Measurements from ENCODE around the gene ACOX2. TPM values are rescaled to one million over a fixed set of nuclear protein-coding genes. Genes with fewer than 3 reads are reported as not detected.

Gene ACOX2
- total RNA-seq, 1 experiment from 2014 or later: 12.8 TPM

- RAD21 ChIA-PET (ENCODE audit: low non-redundant PET in 1 of 2, low total read pairs in 2 of 2, uncharacterized antibody in 2 of 2, unreplicated experiment in 2 of 2): no interaction called here
Observed at GRCh38 chr3:58572634-58573230, 35.7 kb upstream of the ACOX2 start.

More at GRCh38 chr3:58572634-58573230, 35.7 kb upstream of the ACOX2 start:
- Histone ChIP-seq H4K20me1 (ENCODE audit: insufficient read depth) (no peaks in the 10 kb centered on the region), H3K79me2 (ENCODE audit: insufficient read depth, low read length) (no peaks in the 10 kb centered on the region), H3K27ac (ENCODE audit: low read depth, low read length) (no peak overlapping the region), H3K4me1 (ENCODE audit: control insufficient read depth in 1 of 2, insufficient read depth in 2 of 2, low read length in 2 of 2) (peaks cover 0 to 10% of the 10 kb centered on the region in 2 experiments; a peak in 1 of 4 replicates), H3K4me3 (replicated peaks in 1 of 2; ENCODE audit: low read depth in 1 of 2, low read length in 2 of 2) (no peak overlapping the region), H3K4me2 (ENCODE audit: low read length) (no peak overlapping the region), H3K9me2 (ENCODE audit: insufficient read depth) (no peaks in the 10 kb centered on the region), H3K36me3 (ENCODE audit: control insufficient read depth in 1 of 2, insufficient read depth in 2 of 2, low read length in 2 of 2) (no peaks in the 10 kb centered on the region), H2AFZ (ENCODE audit: low read depth, low read length, poor library complexity, severe bottlenecking) (no peak overlapping the region), H3K9ac (ENCODE audit: low read length) (no peak overlapping the region), H3K9me3 (ENCODE audit: control insufficient read depth in 1 of 2, insufficient read depth in 1 of 2, low read depth in 1 of 2, low read length in 2 of 2) (no peaks in the 10 kb centered on the region), H3K27me3 (ENCODE audit: insufficient read depth, low read length) (no peaks in the 10 kb centered on the region)
- ATAC-seq (no peak), DNase-seq (ENCODE audit: low read depth, low spot score) (no peak)
- ChIA-PET POLR2A (no interaction called here), CTCF (no interaction called here)
- TF ChIP-seq ZNF274 (IDR thresholded peaks at IDR 0.05; ENCODE audit: low read depth, low read length) (no peak), TCF7L2 (IDR thresholded peaks at IDR 0.05; ENCODE audit: borderline replicate concordance, extremely low read depth, insufficient read depth, insufficient read length) (no peak), RAD21 (IDR thresholded peaks at IDR 0.05; ENCODE audit: low read depth) (no peak), SP1 (IDR thresholded peaks at IDR 0.05; ENCODE audit: low read depth) (no peak), EZH2 (IDR thresholded peaks at IDR 0.05) (no peak), EGR1 (IDR thresholded peaks at IDR 0.05; ENCODE audit: low read depth) (no peak), JUND (IDR thresholded peaks at IDR 0.05) (no peak), ELF1 (IDR thresholded peaks at IDR 0.05; ENCODE audit: borderline replicate concordance, low read depth) (no peak), FOSL1 (IDR thresholded peaks at IDR 0.05; ENCODE audit: low read depth) (no peak), EZH2phosphoT487 (IDR thresholded peaks at IDR 0.05; ENCODE audit: borderline replicate concordance) (no peak), SIN3A (IDR thresholded peaks at IDR 0.05; ENCODE audit: low read depth) (no peak), CEBPB (IDR thresholded peaks at IDR 0.05; ENCODE audit: low read depth) (no peak), POLR2A (IDR thresholded peaks at IDR 0.05; ENCODE audit: borderline replicate concordance, extremely low read depth, insufficient read depth, insufficient read length) (no peak), MAX (IDR thresholded peaks at IDR 0.05) (no peak), YY1 (IDR thresholded peaks at IDR 0.05; ENCODE audit: extremely low read depth, insufficient replicate concordance, low read depth, low read length) (no peak), ZFX (IDR thresholded peaks at IDR 0.05) (no peak), SRF (IDR thresholded peaks at IDR 0.05; ENCODE audit: low read depth) (no peak)
- TF ChIP-seq, protein P1, sequence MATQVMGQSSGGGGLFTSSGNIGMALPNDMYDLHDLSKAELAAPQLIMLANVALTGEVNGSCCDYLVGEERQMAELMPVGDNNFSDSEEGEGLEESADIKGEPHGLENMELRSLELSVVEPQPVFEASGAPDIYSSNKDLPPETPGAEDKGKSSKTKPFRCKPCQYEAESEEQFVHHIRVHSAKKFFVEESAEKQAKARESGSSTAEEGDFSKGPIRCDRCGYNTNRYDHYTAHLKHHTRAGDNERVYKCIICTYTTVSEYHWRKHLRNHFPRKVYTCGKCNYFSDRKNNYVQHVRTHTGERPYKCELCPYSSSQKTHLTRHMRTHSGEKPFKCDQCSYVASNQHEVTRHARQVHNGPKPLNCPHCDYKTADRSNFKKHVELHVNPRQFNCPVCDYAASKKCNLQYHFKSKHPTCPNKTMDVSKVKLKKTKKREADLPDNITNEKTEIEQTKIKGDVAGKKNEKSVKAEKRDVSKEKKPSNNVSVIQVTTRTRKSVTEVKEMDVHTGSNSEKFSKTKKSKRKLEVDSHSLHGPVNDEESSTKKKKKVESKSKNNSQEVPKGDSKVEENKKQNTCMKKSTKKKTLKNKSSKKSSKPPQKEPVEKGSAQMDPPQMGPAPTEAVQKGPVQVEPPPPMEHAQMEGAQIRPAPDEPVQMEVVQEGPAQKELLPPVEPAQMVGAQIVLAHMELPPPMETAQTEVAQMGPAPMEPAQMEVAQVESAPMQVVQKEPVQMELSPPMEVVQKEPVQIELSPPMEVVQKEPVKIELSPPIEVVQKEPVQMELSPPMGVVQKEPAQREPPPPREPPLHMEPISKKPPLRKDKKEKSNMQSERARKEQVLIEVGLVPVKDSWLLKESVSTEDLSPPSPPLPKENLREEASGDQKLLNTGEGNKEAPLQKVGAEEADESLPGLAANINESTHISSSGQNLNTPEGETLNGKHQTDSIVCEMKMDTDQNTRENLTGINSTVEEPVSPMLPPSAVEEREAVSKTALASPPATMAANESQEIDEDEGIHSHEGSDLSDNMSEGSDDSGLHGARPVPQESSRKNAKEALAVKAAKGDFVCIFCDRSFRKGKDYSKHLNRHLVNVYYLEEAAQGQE (IDR thresholded peaks at IDR 0.05; ENCODE audit: low read depth): no peak
- TF ChIP-seq, protein P2, sequence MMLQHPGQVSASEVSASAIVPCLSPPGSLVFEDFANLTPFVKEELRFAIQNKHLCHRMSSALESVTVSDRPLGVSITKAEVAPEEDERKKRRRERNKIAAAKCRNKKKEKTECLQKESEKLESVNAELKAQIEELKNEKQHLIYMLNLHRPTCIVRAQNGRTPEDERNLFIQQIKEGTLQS (IDR thresholded peaks at IDR 0.05): no peak
- TF ChIP-seq, protein P3, sequence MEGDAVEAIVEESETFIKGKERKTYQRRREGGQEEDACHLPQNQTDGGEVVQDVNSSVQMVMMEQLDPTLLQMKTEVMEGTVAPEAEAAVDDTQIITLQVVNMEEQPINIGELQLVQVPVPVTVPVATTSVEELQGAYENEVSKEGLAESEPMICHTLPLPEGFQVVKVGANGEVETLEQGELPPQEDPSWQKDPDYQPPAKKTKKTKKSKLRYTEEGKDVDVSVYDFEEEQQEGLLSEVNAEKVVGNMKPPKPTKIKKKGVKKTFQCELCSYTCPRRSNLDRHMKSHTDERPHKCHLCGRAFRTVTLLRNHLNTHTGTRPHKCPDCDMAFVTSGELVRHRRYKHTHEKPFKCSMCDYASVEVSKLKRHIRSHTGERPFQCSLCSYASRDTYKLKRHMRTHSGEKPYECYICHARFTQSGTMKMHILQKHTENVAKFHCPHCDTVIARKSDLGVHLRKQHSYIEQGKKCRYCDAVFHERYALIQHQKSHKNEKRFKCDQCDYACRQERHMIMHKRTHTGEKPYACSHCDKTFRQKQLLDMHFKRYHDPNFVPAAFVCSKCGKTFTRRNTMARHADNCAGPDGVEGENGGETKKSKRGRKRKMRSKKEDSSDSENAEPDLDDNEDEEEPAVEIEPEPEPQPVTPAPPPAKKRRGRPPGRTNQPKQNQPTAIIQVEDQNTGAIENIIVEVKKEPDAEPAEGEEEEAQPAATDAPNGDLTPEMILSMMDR (IDR thresholded peaks at IDR 0.05 in 2 of 3, conservative IDR thresholded peaks at IDR 0.05 in 1 of 3; ENCODE audit: borderline replicate concordance in 1 of 3, insufficient read depth in 1 of 3, low read depth in 2 of 3, low read length in 2 of 3): no peak
- intact Hi-C loops (cut with micrococcal nuclease): no loop called here
- BruUV-seq (replicated peaks): no TSS peak
